Hepatocyte (in vitro differentiated cells): Measurements from ENCODE around the gene SMAP1.

Experiments used
- CTCF ChIP-seq: fragments of 200-600 bp; sonication (generic); IDR thresholded peaks from 2 replicates; pipeline ENCODE4 v1.5.1; 2016; ENCODE audit warnings: antibody characterized with exemption, mild to moderate bottlenecking; ENCODE audit not compliant: poor library complexity
- EZH2 ChIP-seq: fragments of 200-600 bp; sonication (generic); IDR thresholded peaks from 2 replicates; pipeline ENCODE4 v1.6.1; 2016; ENCODE audit warnings: antibody characterized with exemption, mild to moderate bottlenecking, borderline replicate concordance

- no peak for TF ChIP-seq CTCF
- TF ChIP-seq EZH2 = no peak
These were observed 196.7 kb downstream of the SMAP1 start for GRCh38 chr6:70864401-70864800.
